Stimulated activated CD8-positive, alpha-beta memory T cell treated with anti-CD3 and anti-CD28 coated beads, Interleukin-4, amount 100 ng/mL, for 48 hours (primary cell): Measurements from ENCODE around the gene TLE1.
A peak's percentile ranks its signal among the peaks of the same experiment; 100 is the strongest.
"Not testable (repeated sequence)": the region's sequence is repeated elsewhere in the genome, so short reads cannot be mapped to it uniquely, and the experiment has no call there.

ENCODE experiments used
- DNase-seq: peaks from one replicate; pipeline ENCODE4 v3.0.0-alpha.2; 2020

The TLE1 gene

GRCh38 chr9:81598811-81599210 is 90.5 kb downstream of the TLE1 start:
- no peak for DNase-seq

- no peak for DNase-seq
Observed at GRCh38 chr9:81598123-81598497, 91.2 kb downstream of the TLE1 start.

GRCh38 chr9:81597419-81598122 is 91.8 kb downstream of the TLE1 start:
- no peak for DNase-seq

GRCh38 chr9:81596679-81597418 is 92.5 kb downstream of the TLE1 start:
- no peak for DNase-seq

- no peak for DNase-seq
Observed at GRCh38 chr9:81595887-81596543, 93.3 kb downstream of the TLE1 start.

GRCh38 chr9:81595293-81595692 is 94.1 kb downstream of the TLE1 start:
- not testable (repeated sequence) for DNase-seq

- no peak for DNase-seq
Observed at GRCh38 chr9:81594415-81594814, 94.9 kb downstream of the TLE1 start.

- DNase-seq, result no peak
Observed at GRCh38 chr9:81592887-81593266, 96.5 kb downstream of the TLE1 start.

GRCh38 chr9:81591791-81592190 is 97.6 kb downstream of the TLE1 start:
- no peak for DNase-seq

GRCh38 chr9:81590688-81591087 is 98.7 kb downstream of the TLE1 start:
- DNase-seq, result no peak

- peak; percentile 24 for DNase-seq
Observed at GRCh38 chr9:81589819-81590218, 99.5 kb downstream of the TLE1 start.

GRCh38 chr9:81589392-81589791 is 100.0 kb downstream of the TLE1 start:
- no peak for DNase-seq

GRCh38 chr9:81588148-81588871 is 101.0 kb downstream of the TLE1 start:
- no peak for DNase-seq

- no peak for DNase-seq
Observed at GRCh38 chr9:81586786-81587185, 102.6 kb downstream of the TLE1 start.

- no peak for DNase-seq
Observed at GRCh38 chr9:81585191-81585763, 104.1 kb downstream of the TLE1 start.

- no peak for DNase-seq
Observed at GRCh38 chr9:81584099-81584498, 105.2 kb downstream of the TLE1 start.

GRCh38 chr9:81581986-81582385 is 107.4 kb downstream of the TLE1 start:
- no peak for DNase-seq

- no peak for DNase-seq
Observed at GRCh38 chr9:81579381-81579780, 110.0 kb downstream of the TLE1 start.

GRCh38 chr9:81578606-81579005 is 110.7 kb downstream of the TLE1 start:
- DNase-seq, result no peak

- DNase-seq, result no peak
Observed at GRCh38 chr9:81575956-81576355, 113.4 kb downstream of the TLE1 start.

- DNase-seq, result no peak
Observed at GRCh38 chr9:81574405-81574804, 114.9 kb downstream of the TLE1 start.

- DNase-seq, result no peak
Observed at GRCh38 chr9:81573415-81574321, 115.7 kb downstream of the TLE1 start.
